DOHH2 (cell line): Measurements from ENCODE around the gene ITPR1.

ENCODE experiments used
- H3F3A ChIP-seq: fragments of 200-600 bp; sonication (generic), shearing (Covaris generic); 2 replicates; pipeline ENCODE4 v1.6.0; 2016; ENCODE audit warnings: antibody characterized with exemption, mild to moderate bottlenecking; ENCODE audit not compliant: control insufficient read depth, insufficient read depth
- H3K27ac ChIP-seq: fragments of 200-600 bp; sonication (generic); 2 replicates; pipeline ENCODE4 v1.5.1; 2014; ENCODE audit warnings: low read depth, mild to moderate bottlenecking, low read length, moderate library complexity
- H3K27me3 ChIP-seq: fragments of 200-600 bp; sonication (generic); 2 replicates; pipeline ENCODE4 v1.6.1; 2014; ENCODE audit warnings: mild to moderate bottlenecking, low read length, mixed read lengths; ENCODE audit not compliant: control insufficient read depth
- H3K36me3 ChIP-seq: fragments of 200-600 bp; sonication (generic); 2 replicates; pipeline ENCODE4 v1.6.1; 2014; ENCODE audit warnings: mild to moderate bottlenecking, low read length, moderate library complexity, mixed read lengths; ENCODE audit not compliant: control insufficient read depth
- H3K4me1 ChIP-seq: fragments of 200-600 bp; sonication (generic); 2 replicates; pipeline ENCODE4 v1.6.1; 2014; ENCODE audit warnings: mild to moderate bottlenecking, low read length, mixed read lengths; ENCODE audit not compliant: control insufficient read depth
- H3K4me2 ChIP-seq: fragments of 200-600 bp; sonication (generic); 2 replicates; pipeline ENCODE4 v1.6.0; 2014; ENCODE audit warnings: mild to moderate bottlenecking, low read length, moderate library complexity
- H3K4me3 ChIP-seq: fragments of 200-600 bp; sonication (generic); 2 replicates; pipeline ENCODE4 v1.5.1; 2014; ENCODE audit warnings: mild to moderate bottlenecking, low read length, mixed read lengths
- H3K79me2 ChIP-seq: fragments of 200-600 bp; sonication (generic); 2 replicates; pipeline ENCODE4 v1.6.1; 2014; ENCODE audit warnings: mild to moderate bottlenecking, low read length, mixed read lengths; ENCODE audit not compliant: control insufficient read depth
- H3K9me2 ChIP-seq: fragments of 200-600 bp; sonication (generic); replicated peaks from 2 replicates; pipeline ENCODE4 v1.6.1; 2014; ENCODE audit warnings: mild to moderate bottlenecking, low read length, mixed read lengths; ENCODE audit not compliant: control insufficient read depth
- H3K9me3 ChIP-seq: fragments of 200-600 bp; sonication (generic); 2 replicates; pipeline ENCODE4 v1.6.1; 2014; ENCODE audit warnings: antibody characterized with exemption, low read length, mixed read lengths; ENCODE audit not compliant: control insufficient read depth, insufficient read depth
- H4K20me1 ChIP-seq: fragments of 200-600 bp; sonication (generic); 2 replicates; pipeline ENCODE4 v1.6.0; 2014; ENCODE audit warnings: low read depth, mild to moderate bottlenecking, antibody characterized with exemption, low read length, moderate library complexity; ENCODE audit not compliant: control insufficient read depth, insufficient read depth
- EZH2phosphoT487 ChIP-seq: fragments of 200-600 bp; sonication (generic); IDR thresholded peaks from 2 replicates; pipeline ENCODE4 v1.6.1; 2017; ENCODE audit warnings: borderline replicate concordance, mild to moderate bottlenecking, antibody characterized with exemption, low read length, moderate library complexity, mixed read lengths
- TF ChIP-seq, protein P1 (sequence below): fragments of 200-600 bp; sonication (generic); IDR thresholded peaks from one replicate; pipeline ENCODE4 v1.5.1; 2014; ENCODE audit warnings: antibody characterized with exemption, mild to moderate bottlenecking, low read depth, low read length; ENCODE audit not compliant: poor library complexity, severe bottlenecking

ITPR1 gene

DNA sequence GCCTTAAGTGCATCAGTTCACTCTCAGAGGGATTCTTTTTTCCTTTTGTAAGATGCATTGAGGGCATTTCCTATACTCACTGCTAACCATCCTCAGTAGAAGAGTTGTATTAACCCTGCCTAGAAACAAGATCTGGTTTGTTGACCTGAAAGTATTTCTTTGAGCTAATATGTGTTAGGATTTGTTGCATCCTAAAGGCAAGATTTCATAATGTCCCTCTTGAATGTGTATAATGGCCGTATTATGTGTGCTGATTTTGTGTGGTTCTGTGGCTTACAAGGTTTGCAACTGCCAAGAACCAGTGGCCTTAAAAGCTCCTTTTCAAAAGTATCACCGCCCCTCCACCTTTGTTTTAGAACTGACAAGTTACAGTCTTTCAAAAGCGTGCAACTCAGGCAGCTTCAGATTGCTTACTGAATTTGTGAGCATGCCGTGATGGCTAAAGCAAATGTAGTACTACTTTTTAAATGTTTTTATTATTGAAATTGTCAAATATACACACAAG lies 304.1 kb downstream of the ITPR1 start:
- H3K4me3 ChIP-seq, result no peak overlapping the region
- H3K9me3 ChIP-seq, result no peaks in the 10 kb centered on the region
- no peaks in the 10 kb centered on the region for H3K79me2 ChIP-seq
- H3K27ac ChIP-seq, result no peak overlapping the region
- H3K4me2 ChIP-seq, result no peak overlapping the region
- H3K27me3 ChIP-seq, result no peaks in the 10 kb centered on the region
- H3K9me2 ChIP-seq, result no peaks in the 10 kb centered on the region
- H3K4me1 ChIP-seq, result no peaks in the 10 kb centered on the region
- no peak for TF ChIP-seq EZH2phosphoT487
- TF ChIP-seq, protein P1, sequence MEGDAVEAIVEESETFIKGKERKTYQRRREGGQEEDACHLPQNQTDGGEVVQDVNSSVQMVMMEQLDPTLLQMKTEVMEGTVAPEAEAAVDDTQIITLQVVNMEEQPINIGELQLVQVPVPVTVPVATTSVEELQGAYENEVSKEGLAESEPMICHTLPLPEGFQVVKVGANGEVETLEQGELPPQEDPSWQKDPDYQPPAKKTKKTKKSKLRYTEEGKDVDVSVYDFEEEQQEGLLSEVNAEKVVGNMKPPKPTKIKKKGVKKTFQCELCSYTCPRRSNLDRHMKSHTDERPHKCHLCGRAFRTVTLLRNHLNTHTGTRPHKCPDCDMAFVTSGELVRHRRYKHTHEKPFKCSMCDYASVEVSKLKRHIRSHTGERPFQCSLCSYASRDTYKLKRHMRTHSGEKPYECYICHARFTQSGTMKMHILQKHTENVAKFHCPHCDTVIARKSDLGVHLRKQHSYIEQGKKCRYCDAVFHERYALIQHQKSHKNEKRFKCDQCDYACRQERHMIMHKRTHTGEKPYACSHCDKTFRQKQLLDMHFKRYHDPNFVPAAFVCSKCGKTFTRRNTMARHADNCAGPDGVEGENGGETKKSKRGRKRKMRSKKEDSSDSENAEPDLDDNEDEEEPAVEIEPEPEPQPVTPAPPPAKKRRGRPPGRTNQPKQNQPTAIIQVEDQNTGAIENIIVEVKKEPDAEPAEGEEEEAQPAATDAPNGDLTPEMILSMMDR, result no peak
- no peaks in the 10 kb centered on the region for H4K20me1 ChIP-seq
- H3F3A ChIP-seq, result no peaks in the 10 kb centered on the region
- no peaks in the 10 kb centered on the region for H3K36me3 ChIP-seq

DNA sequence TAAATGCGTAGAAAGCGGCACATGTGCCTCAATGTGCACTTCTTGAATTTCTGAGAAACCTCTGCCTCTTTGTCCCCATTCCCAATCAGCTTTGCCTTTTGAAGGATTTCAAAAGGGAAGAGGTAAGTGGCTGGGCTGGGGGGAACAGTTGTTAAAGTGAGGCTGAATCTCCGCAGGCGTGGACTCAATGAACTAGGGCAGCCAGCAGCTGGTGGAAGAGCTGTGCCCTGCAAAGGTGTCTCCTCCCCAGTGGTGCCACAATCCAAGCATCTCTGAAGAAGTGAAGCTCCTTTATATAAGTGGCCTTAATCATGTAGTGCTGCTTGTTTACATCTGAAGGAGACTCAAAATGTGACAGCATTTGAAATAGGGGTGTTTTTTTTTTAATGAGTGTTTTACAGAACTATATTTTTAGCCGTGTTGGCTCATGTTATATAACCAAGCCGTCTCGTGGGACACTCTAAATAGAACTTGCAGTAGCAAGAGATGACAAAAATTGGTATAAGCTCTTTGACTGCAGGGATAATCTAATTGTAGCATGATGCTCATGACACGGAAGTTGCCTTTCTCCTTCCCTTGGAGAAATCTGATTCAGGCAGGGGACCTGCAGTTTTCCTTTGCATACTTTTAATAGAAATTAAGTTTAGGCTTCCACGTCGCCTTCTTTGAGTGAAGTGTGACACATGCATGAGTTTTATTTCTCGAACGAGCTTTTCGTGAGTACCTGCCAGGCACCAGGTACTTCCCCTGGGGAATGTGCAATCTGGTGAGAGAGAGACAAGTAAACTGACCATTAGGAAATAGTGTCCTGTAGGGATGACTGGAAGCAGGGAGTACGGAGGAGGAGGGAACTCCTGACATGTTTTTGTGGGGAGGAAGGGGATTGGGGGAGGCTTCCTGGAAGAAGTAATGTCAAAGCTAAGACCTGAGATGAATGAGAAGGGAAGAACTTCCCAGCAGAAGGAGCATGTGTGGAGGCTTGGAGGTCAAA lies 306.4 kb downstream of the ITPR1 start:
- Histone ChIP-seq H3K36me3 (no peaks in the 10 kb centered on the region), H3K79me2 (no peaks in the 10 kb centered on the region), H4K20me1 (no peaks in the 10 kb centered on the region), H3K9me3 (no peaks in the 10 kb centered on the region), H3K27ac (no peak overlapping the region), H3K27me3 (no peaks in the 10 kb centered on the region), H3F3A (no peaks in the 10 kb centered on the region), H3K4me2 (no peak overlapping the region), H3K9me2 (no peaks in the 10 kb centered on the region), H3K4me1 (no peaks in the 10 kb centered on the region), H3K4me3 (no peak overlapping the region)
- no peak for TF ChIP-seq EZH2phosphoT487
- TF ChIP-seq, protein P1, result no peak

GRCh38 chr3:4800595-4800994 lies 307.4 kb downstream of the ITPR1 start:
- no peaks in the 10 kb centered on the region for H3F3A ChIP-seq
- H3K4me1 ChIP-seq, result no peaks in the 10 kb centered on the region
- no peaks in the 10 kb centered on the region for H3K9me2 ChIP-seq
- H3K79me2 ChIP-seq, result no peaks in the 10 kb centered on the region
- no peak overlapping the region for H3K27ac ChIP-seq
- H4K20me1 ChIP-seq, result no peaks in the 10 kb centered on the region
- no peak overlapping the region for H3K4me2 ChIP-seq
- no peak overlapping the region for H3K4me3 ChIP-seq
- no peak for TF ChIP-seq EZH2phosphoT487
- TF ChIP-seq, protein P1, result no peak
- H3K36me3 ChIP-seq, result no peaks in the 10 kb centered on the region
- no peaks in the 10 kb centered on the region for H3K9me3 ChIP-seq
- no peaks in the 10 kb centered on the region for H3K27me3 ChIP-seq
